LNCAP (cell line): ENCODE measurements around the gene CRCP.
A peak's percentile ranks its signal among the peaks of the same experiment; 100 is the strongest.

Experiments
- TF ChIP-seq, protein P1 (sequence below): fragments of 450-650 bp; IDR thresholded peaks from 2 replicates; pipeline ENCODE4 v1.5.1; 2017; ENCODE audit warnings: mild to moderate bottlenecking

CRCP gene

DNA sequence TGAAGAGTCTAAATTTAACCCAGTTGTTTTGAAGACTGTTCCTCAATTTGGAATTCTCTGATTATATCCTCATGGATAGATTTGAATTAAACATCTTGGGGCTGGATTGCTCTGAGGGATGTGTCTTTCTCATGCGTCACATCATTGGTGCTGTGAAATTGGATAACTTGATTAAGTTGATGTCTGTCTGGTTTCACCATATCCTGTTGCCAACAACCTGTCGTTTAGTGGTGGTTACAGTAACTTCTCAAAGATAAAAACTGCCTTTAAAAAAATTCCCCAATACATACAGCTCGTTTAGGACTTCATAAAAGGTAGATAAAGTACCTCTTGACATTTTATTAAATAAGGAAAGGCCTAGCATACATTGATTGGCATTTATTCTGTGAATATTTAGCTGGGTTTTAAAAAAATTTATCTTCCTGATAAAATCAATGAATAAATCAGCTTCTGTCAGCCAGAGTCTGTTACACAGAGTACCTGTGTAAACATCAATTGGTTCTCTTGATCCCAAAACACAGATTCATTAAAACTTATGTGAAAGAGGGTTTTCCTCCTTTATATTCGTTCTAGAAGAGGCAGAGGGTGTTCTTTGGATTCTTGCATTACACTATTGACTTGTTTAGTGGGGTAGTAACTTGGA lies 10.5 kb downstream of the CRCP start:
- TF ChIP-seq, protein P1, sequence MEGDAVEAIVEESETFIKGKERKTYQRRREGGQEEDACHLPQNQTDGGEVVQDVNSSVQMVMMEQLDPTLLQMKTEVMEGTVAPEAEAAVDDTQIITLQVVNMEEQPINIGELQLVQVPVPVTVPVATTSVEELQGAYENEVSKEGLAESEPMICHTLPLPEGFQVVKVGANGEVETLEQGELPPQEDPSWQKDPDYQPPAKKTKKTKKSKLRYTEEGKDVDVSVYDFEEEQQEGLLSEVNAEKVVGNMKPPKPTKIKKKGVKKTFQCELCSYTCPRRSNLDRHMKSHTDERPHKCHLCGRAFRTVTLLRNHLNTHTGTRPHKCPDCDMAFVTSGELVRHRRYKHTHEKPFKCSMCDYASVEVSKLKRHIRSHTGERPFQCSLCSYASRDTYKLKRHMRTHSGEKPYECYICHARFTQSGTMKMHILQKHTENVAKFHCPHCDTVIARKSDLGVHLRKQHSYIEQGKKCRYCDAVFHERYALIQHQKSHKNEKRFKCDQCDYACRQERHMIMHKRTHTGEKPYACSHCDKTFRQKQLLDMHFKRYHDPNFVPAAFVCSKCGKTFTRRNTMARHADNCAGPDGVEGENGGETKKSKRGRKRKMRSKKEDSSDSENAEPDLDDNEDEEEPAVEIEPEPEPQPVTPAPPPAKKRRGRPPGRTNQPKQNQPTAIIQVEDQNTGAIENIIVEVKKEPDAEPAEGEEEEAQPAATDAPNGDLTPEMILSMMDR, result no peak

DNA sequence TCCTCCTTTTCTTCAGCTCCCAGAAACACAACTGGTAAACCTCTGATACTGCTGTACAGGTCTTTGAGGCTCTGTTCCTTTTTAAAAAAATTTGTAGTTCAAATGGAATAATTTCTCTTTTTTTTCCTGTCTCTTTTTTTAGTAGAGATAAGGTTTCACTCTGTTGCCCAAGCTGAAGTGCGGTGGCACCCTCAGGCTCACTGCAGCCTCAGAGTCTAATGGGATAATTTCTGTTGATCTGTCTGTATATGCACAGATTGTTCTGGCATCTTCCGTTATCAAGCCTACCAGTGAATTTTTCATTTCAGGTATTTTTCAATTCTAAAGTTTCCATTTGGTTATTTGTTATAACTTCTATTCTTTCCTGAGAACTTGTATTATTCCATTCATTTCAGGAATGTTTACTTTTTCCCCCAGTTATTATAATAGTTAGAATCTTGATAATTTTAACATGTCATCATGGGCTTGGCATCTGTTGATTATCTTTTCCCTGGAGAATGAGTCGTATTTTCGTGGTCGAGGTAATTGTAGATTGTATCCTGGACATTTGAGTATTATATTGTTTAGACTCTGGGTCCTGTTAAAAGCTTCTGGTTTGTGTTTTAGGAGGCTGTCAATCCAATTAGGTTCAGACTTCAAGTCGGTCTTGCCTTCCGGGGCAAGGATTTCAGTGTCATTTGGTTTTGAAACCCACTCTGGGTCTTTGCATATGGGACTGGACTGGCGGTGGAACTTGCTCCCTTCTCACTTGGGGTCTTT lies 24.5 kb downstream of the CRCP start:
- TF ChIP-seq, protein P1, result no peak

DNA sequence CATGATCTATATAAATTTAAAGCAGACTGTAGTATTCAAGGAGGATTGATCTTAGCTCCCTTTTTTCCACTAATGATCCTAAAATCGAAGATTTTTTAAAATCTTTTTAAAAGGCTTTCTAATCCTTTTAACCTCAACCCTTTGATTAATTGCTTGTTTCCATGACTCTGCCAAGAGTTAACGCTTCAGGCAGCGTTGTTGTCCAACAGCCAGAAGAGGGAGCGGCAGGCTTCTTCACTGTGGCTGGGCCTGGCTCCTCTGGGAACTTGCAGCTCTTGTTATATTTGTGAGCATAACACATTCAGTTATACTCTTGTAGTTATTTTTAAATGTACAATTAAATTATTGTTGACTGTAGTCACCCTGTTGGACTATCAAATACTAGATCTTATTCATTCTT lies 26.3 kb downstream of the CRCP start:
- TF ChIP-seq, protein P1, result peak; percentile 67

DNA sequence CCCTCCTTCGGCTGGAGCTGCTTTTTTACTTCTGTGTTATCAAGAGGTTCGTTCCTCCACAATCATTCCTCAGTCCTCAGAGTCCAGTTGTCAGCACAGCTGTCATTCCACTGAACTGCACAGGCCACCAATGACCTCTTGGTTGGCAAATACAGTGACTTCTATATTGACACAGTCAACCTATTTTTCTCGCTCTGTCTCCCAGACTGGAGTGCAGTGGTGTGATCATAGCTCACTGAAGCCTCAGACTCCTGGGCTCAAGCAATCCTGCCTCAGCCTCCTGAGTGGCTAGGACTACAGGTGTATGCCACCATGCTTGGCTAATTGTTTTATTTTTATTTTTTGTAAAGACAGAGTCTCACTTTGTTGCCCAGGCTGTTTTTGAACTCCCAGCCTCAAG lies 27.7 kb downstream of the CRCP start:
- TF ChIP-seq, protein P1, result no peak

DNA sequence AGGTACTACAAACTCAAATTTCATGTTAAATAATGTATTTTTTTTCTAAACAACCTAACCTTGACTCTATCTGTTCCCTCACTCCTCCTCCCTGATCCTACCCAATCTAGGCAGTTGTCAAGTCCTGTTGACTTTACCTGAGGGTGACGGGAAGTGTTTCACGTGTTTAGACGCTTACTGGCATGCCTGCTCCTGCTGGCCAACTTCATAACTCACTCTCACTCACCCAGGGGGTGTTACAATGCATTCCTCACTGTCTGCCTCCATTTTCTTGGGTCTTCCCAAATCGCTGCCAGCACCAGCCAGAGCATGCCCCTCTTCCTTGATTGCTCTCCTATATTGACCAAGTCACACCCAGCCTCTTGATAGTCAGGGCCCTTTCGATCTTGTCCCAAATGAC lies 28.3 kb downstream of the CRCP start:
- TF ChIP-seq, protein P1, result no peak

DNA sequence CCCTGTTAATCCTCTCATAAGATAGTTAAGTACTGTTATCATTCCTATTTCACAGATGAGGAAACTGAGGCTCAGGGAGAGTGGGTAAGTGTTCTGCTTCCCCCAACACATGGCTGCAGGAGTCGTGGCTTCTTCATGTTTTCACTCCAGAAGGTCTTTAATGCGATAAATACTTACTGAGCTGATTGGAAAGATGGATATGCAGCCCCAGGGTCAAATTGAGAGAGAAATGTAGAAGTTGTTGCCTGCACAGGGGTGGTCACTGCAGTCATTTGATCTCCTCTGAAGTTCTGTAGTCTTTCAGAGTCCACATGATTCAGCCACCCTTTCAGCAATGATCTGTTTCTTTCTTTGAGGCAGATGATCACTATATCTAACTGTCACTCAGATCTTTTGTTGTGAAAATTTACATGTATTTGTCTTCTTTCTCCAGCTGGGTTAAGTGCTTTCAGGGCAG lies 29.3 kb downstream of the CRCP start:
- TF ChIP-seq, protein P1, result no peak

DNA sequence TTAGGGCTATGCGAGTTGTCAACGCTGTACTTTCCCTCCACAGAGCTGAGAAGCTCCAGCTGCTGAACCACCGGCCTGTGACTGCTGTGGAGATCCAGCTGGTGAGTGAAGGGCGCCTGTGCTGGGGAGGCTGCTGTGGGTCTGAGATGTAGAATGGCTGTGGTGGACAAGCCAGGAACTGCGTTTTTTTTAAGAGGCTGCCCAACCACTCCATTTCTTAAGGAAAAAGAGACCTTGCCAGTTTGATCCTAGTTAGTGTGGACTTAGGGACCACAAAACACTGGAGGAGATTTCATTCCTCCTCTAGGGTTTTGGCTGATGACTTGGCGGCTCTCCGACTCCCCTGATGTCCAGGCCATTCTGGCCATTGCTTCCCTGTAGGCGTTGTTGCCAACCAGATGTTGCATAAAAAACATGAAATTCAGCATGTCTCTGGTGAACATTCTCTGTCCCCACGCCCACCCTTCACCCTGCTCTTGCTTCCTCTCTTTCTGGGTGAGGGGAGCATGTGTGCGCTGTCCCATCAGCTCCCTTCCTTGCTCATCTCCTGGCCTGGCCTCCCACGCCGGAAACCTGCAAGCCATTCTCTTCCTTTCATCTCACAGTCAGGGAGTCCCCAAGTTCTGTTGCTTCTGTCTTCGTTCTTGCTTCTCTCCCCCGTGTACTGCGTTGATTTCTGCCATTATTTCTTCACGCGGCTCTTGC lies 30.9 kb downstream of the CRCP start:
- TF ChIP-seq, protein P1, result no peak
